Sigmoid colon (tissue), 4 donors: ENCODE results near the gene RPS19BP1.

Source experiments
- POLR2A ChIP-seq, 2 donors: fragments of 450-650 bp; IDR thresholded peaks; one replicate each; pipeline ENCODE4 v1.6.1; 2016; ENCODE audit warnings: antibody characterized with exemption in 2 of 2, mild to moderate bottlenecking in 2 of 2, moderate library complexity in 2 of 2
- POLR2AphosphoS5 ChIP-seq, 4 donors: sonication (generic); formaldehyde crosslinking; IDR thresholded peaks; one replicate each; pipeline ENCODE4 v1.6.1; 2017; ENCODE audit warnings: antibody characterized with exemption in 4 of 4

GRCh38 chr22:39535357-39535725 is 2.8 kb upstream of the RPS19BP1 start:
- TF ChIP-seq POLR2A (IDR thresholded peaks at IDR 0.05) (no peak), POLR2AphosphoS5 (IDR thresholded peaks at IDR 0.05) (no peak)
